Choroid plexus epithelial cell (primary cell): ENCODE measurements around the gene FAM53C.

Experiments used
- DNase-seq: peaks from one replicate; pipeline ENCODE4 v3.0.0-alpha.2; 2010; ENCODE audit warnings: low read depth
- H3K4me3 ChIP-seq: 2 replicates; pipeline ENCODE4 v1.5.1; 2011; ENCODE audit warnings: low read depth, mild to moderate bottlenecking, control low read depth, low read length, moderate library complexity
- TF ChIP-seq, protein P1 (sequence below): conservative IDR thresholded peaks from 2 replicates; pipeline ENCODE4 v1.5.1; 2011; ENCODE audit warnings: low read depth, mild to moderate bottlenecking, control low read depth, inconsistent platforms, low read length, moderate library complexity

FAM53C gene

DNA sequence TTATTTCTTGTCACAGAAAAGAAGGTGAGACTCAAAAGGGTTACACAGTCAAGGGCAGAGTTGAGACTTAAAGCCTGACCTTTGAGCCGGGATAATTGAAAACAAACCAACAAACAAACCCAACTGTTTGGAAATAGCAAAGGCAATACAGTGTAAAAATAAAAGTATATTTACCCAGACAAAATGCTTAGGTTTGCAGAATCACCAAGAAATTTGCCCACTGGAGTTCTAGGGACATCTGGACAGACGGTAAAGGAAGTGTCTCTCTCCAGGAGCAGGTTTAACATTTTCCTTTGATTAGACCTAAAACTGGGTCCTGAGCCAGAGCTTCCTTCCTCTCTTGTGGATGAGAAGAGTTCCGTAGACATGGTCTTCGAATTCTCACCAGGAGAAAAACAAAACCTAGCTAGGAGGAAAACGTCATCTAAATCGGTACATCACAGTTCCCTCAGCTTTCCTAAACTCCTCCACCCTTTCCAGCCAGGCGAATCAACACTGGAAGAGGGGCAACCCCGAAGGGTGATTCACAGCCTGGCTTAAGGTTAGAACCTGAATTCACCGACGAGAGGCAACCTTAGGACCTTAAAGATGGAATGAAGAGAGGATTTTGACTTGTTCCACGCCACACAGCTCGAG is 7.1 kb upstream of the FAM53C start:
- peak overlapping the region; percentile 76 for H3K4me3 ChIP-seq
- TF ChIP-seq, protein P1, sequence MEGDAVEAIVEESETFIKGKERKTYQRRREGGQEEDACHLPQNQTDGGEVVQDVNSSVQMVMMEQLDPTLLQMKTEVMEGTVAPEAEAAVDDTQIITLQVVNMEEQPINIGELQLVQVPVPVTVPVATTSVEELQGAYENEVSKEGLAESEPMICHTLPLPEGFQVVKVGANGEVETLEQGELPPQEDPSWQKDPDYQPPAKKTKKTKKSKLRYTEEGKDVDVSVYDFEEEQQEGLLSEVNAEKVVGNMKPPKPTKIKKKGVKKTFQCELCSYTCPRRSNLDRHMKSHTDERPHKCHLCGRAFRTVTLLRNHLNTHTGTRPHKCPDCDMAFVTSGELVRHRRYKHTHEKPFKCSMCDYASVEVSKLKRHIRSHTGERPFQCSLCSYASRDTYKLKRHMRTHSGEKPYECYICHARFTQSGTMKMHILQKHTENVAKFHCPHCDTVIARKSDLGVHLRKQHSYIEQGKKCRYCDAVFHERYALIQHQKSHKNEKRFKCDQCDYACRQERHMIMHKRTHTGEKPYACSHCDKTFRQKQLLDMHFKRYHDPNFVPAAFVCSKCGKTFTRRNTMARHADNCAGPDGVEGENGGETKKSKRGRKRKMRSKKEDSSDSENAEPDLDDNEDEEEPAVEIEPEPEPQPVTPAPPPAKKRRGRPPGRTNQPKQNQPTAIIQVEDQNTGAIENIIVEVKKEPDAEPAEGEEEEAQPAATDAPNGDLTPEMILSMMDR = no peak
- DNase-seq = no peak

DNA sequence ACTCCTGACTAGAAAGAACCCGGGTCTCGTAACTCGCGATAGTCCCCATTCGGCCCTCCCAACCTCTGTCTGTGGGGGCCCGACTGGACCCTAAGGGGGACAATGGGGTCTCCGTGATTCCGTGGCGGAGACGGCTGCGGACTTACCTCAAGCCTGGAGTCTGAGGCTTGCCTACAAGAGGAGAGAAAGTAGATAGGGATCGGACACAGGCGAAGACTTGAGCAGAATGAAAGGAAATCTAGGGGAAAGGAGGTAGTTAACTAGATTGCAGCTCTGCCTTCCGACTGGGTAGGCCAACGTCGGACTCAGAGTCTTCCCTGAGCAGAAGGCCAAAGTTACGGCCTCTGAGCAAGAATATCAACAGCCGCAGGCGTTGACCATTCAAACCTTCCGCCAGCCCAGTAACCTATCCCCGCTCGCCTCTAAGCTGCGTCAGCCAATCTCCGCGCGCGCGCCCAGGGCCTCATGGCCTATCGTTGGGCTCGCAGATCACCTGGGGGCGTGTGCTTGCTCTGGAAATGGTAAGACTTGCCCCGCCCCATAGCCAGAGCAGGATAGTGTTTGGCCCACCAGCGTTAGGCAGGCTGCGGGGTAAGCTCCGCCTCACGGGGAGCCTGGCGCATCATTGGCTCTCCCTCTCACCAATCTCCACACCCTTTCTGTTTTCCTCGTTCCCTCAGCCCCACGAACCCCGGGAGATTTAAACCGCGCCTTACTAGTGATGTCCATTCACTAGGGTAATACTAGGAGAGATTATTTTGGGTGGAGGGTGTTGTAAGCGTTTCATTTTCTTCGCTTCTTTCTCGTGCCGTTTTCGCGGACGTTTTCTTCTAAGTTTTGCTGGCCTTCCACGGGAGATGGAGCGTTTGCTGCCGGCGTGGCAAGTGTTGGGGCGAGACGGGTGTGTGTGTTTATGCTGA is 6.4 kb upstream of the FAM53C start, which contains the start of gene CDC25C:
Gene CDC25C, minus strand, starts transcription at position 356 of the 920 bp plus-strand sequence. CDS start 624 bp downstream, outside the sequence.
- peak within 1 kb of the TSS; percentile 76 for H3K4me3 ChIP-seq
- TF ChIP-seq, protein P1 = no peak
- peak; percentile 100 for DNase-seq

GRCh38 chr5:138334867-138335447 is 3.1 kb upstream of the FAM53C start:
- no peak for DNase-seq
- H3K4me3 ChIP-seq = no peak overlapping the region
- TF ChIP-seq, protein P1 = no peak

DNA sequence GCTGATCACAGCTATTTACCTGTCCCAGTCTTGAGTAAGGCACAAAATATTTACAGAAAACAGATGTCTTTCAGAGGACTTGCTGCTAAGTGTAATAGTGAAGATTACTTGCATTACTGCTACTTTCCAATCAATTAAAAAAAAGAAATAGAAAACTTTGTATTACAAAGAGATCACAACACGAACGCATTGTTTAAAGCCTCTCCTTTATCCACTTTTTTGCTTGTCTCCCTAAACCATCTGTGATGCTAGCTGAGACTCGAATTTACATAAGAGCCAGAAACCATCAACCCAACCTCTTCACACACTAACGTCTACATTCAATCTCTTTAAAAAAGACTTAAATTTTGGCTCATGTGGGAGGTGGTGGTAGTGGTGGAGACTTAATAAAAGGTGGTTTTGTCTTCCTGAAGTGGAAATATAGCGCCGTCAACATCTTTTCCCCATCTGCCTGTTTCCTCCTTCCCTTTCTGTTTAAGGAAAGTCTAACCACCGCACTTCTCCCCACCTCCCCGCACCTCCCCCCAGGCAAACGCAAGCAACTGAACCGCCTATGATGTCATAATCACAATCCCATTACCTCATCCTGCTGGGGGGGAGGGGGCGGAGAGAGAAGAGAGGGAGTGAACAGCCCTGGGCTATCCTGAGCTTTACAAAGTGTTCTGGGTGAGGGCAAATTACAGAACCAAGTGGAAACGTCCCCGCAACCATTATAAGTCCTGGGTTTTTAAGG is 948 bp upstream of the FAM53C start:
- peak overlapping the region; percentile 91 for H3K4me3 ChIP-seq
- TF ChIP-seq, protein P1 = no peak
- peak; percentile 86 for DNase-seq

GRCh38 chr5:138338411-138339090 is 485 bp downstream of the FAM53C start:
- H3K4me3 ChIP-seq = peak overlapping the region; percentile 91
- no peak for DNase-seq
- TF ChIP-seq, protein P1 = no peak

GRCh38 chr5:138339091-138339456 is 1.0 kb downstream of the FAM53C start:
- H3K4me3 ChIP-seq = peak overlapping the region; percentile 91

More at GRCh38 chr5:138339091-138339456, 1.0 kb downstream of the FAM53C start:
- no peak for DNase-seq
- TF ChIP-seq, protein P1 = no peak
